Hepatocyte (in vitro differentiated cells): Measurements from ENCODE around the gene EXOC3L4. TPM values are rescaled to one million over a fixed set of nuclear protein-coding genes. Genes with fewer than 3 reads are reported as not detected.

Experiments
- DNase-seq: peaks from one replicate; pipeline ENCODE4 v3.0.0-alpha.2; 2016; ENCODE audit warnings: low spot score
- H2AFZ ChIP-seq: fragments of 200-600 bp; sonication (generic); 2 replicates; pipeline ENCODE4 v1.6.0; 2016; ENCODE audit warnings: antibody characterized with exemption, mild to moderate bottlenecking
- H3K27ac ChIP-seq: fragments of 200-600 bp; sonication (generic); 2 replicates; pipeline ENCODE4 v1.5.1; 2016; ENCODE audit warnings: mild to moderate bottlenecking
- H3K27me3 ChIP-seq: fragments of 200-600 bp; sonication (generic); 2 replicates; pipeline ENCODE4 v1.6.1; 2016
- H3K36me3 ChIP-seq: fragments of 200-600 bp; sonication (generic); replicated peaks from 2 replicates; pipeline ENCODE4 v1.5.1; 2016; ENCODE audit warnings: low read depth; ENCODE audit not compliant: insufficient read depth
- H3K4me1 ChIP-seq: fragments of 200-600 bp; sonication (generic); 2 replicates; pipeline ENCODE4 v1.5.1; 2016; ENCODE audit warnings: mild to moderate bottlenecking, moderate library complexity; ENCODE audit not compliant: insufficient read depth
- H3K4me2 ChIP-seq: fragments of 200-600 bp; sonication (generic); 2 replicates; pipeline ENCODE4 v1.6.0; 2016
- H3K4me3 ChIP-seq: fragments of 200-600 bp; sonication (generic); 2 replicates; pipeline ENCODE4 v1.5.1; 2016; ENCODE audit warnings: mild to moderate bottlenecking
- H3K79me2 ChIP-seq: fragments of 200-600 bp; sonication (generic); 2 replicates; pipeline ENCODE4 v1.6.0; 2017; ENCODE audit warnings: mild to moderate bottlenecking
- H3K9me2 ChIP-seq: fragments of 200-600 bp; sonication (generic); replicated peaks from 2 replicates; pipeline ENCODE4 v1.6.0; 2017; ENCODE audit warnings: mild to moderate bottlenecking; ENCODE audit not compliant: insufficient read depth
- H3K9me3 ChIP-seq: fragments of 200-600 bp; sonication (generic); 2 replicates; pipeline ENCODE4 v1.5.1; 2016; ENCODE audit warnings: low read depth, mild to moderate bottlenecking
- H4K20me1 ChIP-seq: fragments of 200-600 bp; sonication (generic); 2 replicates; pipeline ENCODE4 v1.6.0; 2016; ENCODE audit warnings: mild to moderate bottlenecking; ENCODE audit not compliant: insufficient read depth, poor library complexity, severe bottlenecking
- EZH2 ChIP-seq: fragments of 200-600 bp; sonication (generic); IDR thresholded peaks from 2 replicates; pipeline ENCODE4 v1.6.1; 2016; ENCODE audit warnings: antibody characterized with exemption, mild to moderate bottlenecking, borderline replicate concordance
- EZH2phosphoT487 ChIP-seq: fragments of 200-600 bp; sonication (generic); IDR thresholded peaks from one replicate; pipeline ENCODE4 v1.6.1; 2018; ENCODE audit warnings: antibody characterized with exemption, mild to moderate bottlenecking, low read depth, moderate library complexity; ENCODE audit not compliant: unreplicated experiment, severe bottlenecking
- WGBS: methylation state at CpG from one replicate; pipeline ENCODE4 v1.1.6; 2016; ENCODE audit warnings: low lambda C conversion rate; ENCODE audit errors: missing lambda C conversion rate; 5-methylcytosine and 5-hydroxymethylcytosine counted together
- polyA plus RNA-seq: library from polyadenylated mRNA; unstranded; fragments of >200 nt; fragmentation: Nextera tagmentation; extraction: Ambion mirVana; gene quantifications from 2 replicates; pipeline ENCODE4 v1.2.1, GENCODE V29; 2016
- total RNA-seq: library from RNA; depleted of rRNA; stranded (reverse); fragments of >200 nt; gene quantifications from 2 replicates; pipeline ENCODE4 v1.2.3, GENCODE V29; 2014
- TF ChIP-seq, protein P1 (sequence below): fragments of 200-600 bp; sonication (generic); IDR thresholded peaks from 2 replicates; pipeline ENCODE4 v1.5.1; 2016; ENCODE audit warnings: antibody characterized with exemption, mild to moderate bottlenecking; ENCODE audit not compliant: poor library complexity

The EXOC3L4 gene
- total and polyA plus RNA-seq, 2 experiments from 2014 or later = 35.3 to 40.3 TPM

DNA sequence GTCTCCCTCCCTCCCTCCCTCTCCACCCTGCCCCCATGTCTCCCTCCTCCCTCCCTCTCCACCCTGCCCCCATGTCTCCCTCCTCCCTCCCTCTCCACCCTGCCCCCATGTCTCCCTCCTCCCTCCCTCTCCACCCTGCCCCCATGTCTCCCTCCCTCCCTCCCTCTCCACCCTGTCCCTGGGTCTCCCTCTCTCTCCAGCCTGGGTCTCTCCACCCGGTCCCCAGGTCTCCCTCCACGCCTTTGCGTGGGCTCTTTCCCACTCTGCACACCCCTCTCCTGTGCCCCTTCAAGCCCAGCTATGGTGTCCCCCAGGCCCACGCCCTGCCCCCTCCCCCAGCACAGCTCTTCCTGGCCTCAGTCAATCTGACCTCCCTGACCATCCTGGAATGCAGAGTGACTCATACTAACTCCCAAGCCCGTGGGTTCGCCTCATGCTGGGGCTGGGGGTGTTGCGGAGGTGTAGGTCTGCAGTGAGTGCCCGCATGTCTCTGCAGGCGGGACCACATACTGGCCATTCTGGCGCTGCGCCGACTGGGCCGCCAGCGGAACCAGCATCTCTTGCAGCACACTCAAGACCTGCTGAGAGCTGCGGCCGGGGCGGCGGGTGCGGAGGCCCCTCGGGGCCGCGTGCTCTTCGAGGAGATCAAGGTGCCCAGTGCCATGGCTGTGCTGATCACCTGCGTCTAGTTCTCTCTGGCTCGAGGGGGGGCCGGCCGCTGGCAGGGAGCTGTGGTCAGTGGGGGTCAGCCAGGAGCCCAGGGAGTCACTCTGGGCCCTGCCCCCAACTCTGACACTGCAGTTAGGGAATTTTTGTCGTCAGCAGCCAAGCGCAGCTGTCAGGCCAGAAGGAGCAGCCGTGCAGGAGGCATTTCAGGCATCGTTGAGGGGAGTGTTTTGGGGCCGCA lies 15.3 kb downstream of the EXOC3L4 start:
- peaks cover 20% of the 10 kb centered on the region for H3K4me1 ChIP-seq
- no peaks in the 10 kb centered on the region for H4K20me1 ChIP-seq
- TF ChIP-seq EZH2phosphoT487 (no peak), EZH2 (no peak)
- TF ChIP-seq, protein P1, sequence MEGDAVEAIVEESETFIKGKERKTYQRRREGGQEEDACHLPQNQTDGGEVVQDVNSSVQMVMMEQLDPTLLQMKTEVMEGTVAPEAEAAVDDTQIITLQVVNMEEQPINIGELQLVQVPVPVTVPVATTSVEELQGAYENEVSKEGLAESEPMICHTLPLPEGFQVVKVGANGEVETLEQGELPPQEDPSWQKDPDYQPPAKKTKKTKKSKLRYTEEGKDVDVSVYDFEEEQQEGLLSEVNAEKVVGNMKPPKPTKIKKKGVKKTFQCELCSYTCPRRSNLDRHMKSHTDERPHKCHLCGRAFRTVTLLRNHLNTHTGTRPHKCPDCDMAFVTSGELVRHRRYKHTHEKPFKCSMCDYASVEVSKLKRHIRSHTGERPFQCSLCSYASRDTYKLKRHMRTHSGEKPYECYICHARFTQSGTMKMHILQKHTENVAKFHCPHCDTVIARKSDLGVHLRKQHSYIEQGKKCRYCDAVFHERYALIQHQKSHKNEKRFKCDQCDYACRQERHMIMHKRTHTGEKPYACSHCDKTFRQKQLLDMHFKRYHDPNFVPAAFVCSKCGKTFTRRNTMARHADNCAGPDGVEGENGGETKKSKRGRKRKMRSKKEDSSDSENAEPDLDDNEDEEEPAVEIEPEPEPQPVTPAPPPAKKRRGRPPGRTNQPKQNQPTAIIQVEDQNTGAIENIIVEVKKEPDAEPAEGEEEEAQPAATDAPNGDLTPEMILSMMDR = no peak
- no peaks in the 10 kb centered on the region for H3K9me3 ChIP-seq
- H3K79me2 ChIP-seq = no peaks in the 10 kb centered on the region
- H3K27ac ChIP-seq = no peak overlapping the region
- H3K4me2 ChIP-seq = peak overlapping the region; percentile 60
- H3K4me3 ChIP-seq = no peak overlapping the region
- WGBS = 32% methylated on average over 27 of the region's 32 CpGs
- no peak overlapping the region for H2AFZ ChIP-seq
- DNase-seq = no peak
- H3K9me2 ChIP-seq = no peaks in the 10 kb centered on the region
- no peaks in the 10 kb centered on the region for H3K36me3 ChIP-seq
- H3K27me3 ChIP-seq = no peaks in the 10 kb centered on the region

DNA sequence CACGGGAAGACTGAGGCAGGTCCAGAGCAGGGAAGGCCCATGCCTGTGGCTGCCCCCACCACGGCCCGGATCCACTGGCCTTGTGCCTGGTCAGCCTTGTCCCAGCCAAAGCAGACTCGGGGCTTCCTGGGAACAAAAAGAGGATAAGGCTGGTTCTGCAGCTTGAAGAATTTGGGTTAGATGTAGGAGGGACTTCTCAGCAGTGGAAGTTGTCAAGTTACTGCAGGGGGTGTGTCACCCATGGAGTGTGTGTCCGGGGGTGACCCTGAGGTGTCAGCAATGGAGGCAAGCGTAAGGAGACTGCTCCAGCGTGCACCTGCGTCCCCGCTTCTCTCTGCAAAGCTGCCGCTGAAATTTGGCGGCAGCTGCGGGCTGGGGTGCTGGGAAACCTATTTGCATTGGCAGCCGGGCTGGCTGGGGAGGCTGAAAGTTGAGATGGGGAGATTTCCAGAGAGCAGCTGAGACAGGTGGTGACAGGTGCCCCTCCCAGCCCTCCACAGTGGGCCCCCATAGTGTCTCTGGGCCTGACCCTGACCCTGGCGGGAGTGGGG lies 16.2 kb downstream of the EXOC3L4 start:
- H3K4me2 ChIP-seq = peak overlapping the region; percentile 60
- no peaks in the 10 kb centered on the region for H3K9me2 ChIP-seq
- 75% methylated on average over 14 of the region's 14 CpGs for WGBS
- H3K27ac ChIP-seq = no peak overlapping the region
- H3K4me1 ChIP-seq = peaks cover 19% of the 10 kb centered on the region
- H3K9me3 ChIP-seq = no peaks in the 10 kb centered on the region
- H3K36me3 ChIP-seq = no peaks in the 10 kb centered on the region
- H2AFZ ChIP-seq = no peak overlapping the region
- TF ChIP-seq EZH2phosphoT487 = no peak
- H3K27me3 ChIP-seq = no peaks in the 10 kb centered on the region
- H4K20me1 ChIP-seq = no peaks in the 10 kb centered on the region
- no peak for DNase-seq
- no peaks in the 10 kb centered on the region for H3K79me2 ChIP-seq
- H3K4me3 ChIP-seq = no peak overlapping the region

DNA sequence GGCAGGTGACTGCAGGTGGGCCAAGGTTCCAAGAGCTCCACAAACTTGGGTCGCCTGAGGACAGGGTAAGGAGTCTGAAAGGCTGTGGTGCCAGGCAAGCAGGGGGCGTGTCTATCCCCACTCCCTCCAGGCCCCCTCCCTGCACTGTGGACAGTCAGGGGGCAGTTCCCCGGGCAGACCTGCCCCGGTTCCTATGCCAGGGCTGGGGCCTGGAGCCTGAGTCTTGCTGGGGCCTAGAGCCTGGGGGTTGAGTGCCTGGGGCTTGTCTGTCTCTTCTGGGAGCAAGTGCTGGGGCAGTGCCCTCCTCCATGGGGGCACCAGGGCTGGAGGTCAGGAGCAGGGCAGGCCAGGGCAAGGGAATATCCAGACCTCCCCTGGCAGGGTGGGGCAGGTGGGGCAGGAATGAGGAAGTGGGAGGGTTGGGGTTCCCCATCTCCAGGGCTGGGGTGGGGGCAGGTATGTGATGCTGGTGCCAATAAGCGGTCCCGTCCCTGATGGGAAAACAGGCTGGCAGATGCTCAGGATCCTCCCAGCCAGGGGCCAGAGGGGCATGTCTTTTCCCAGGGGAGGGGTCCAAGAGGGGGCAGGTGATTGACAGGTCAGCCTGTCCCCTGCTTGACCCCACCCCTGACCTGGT lies 16.8 kb downstream of the EXOC3L4 start:
- H4K20me1 ChIP-seq = no peaks in the 10 kb centered on the region
- no peak overlapping the region for H3K4me3 ChIP-seq
- no peak overlapping the region for H3K27ac ChIP-seq
- no peaks in the 10 kb centered on the region for H3K9me2 ChIP-seq
- TF ChIP-seq EZH2phosphoT487 = no peak
- TF ChIP-seq, protein P1 = no peak
- TF ChIP-seq EZH2 = no peak
- no peak overlapping the region for H3K4me2 ChIP-seq
- no peaks in the 10 kb centered on the region for H3K27me3 ChIP-seq
- no peaks in the 10 kb centered on the region for H3K36me3 ChIP-seq
- DNase-seq = no peak
- H3K79me2 ChIP-seq = no peaks in the 10 kb centered on the region
- WGBS = 95% methylated on average over 3 of the region's 6 CpGs
- H2AFZ ChIP-seq = no peak overlapping the region
- no peaks in the 10 kb centered on the region for H3K9me3 ChIP-seq
- peaks cover 19% of the 10 kb centered on the region for H3K4me1 ChIP-seq
